HepG2 (cell line): Measurements from ENCODE around the gene BCL2L11. TPM values are rescaled to one million over a fixed set of nuclear protein-coding genes. Genes with fewer than 3 reads are reported as not detected.
A peak's percentile ranks its signal among the peaks of the same experiment; 100 is the strongest.

Experiments
- ERF ChIP-seq: IDR thresholded peaks from 2 replicates; pipeline ENCODE4 v1.6.1; 2018; ENCODE audit warnings: missing biosample characterization, missing genetic modification reagents
- FOSL2 ChIP-seq: sonication (generic); formaldehyde crosslinking; IDR thresholded peaks from 2 replicates; pipeline ENCODE4 v1.4.0; 2020; ENCODE audit warnings: missing genetic modification reagents
- HOXA3 ChIP-seq: sonication (generic); formaldehyde crosslinking; IDR thresholded peaks from 2 replicates; pipeline ENCODE4 v1.5.0; 2020; ENCODE audit warnings: missing genetic modification reagents
- MEF2D ChIP-seq: sonication (generic); formaldehyde crosslinking; IDR thresholded peaks from 2 replicates; pipeline ENCODE4 v1.5.1; 2020; ENCODE audit warnings: mild to moderate bottlenecking, missing genetic modification reagents
- NAIF1 ChIP-seq: sonication (generic); formaldehyde crosslinking; IDR thresholded peaks from 2 replicates; pipeline ENCODE4 v1.5.0; 2020; ENCODE audit warnings: mild to moderate bottlenecking, missing genetic modification reagents, borderline replicate concordance
- RXRB ChIP-seq: IDR thresholded peaks from 2 replicates; pipeline ENCODE4 v1.6.1; 2016; ENCODE audit warnings: borderline replicate concordance, missing genetic modification reagents, missing compliant biosample characterization
- TBP ChIP-seq: sonication (generic); formaldehyde crosslinking; IDR thresholded peaks from 2 replicates; pipeline ENCODE4 v1.5.0; 2020; ENCODE audit warnings: missing genetic modification reagents
- ZNF18 ChIP-seq: sonication (generic); formaldehyde crosslinking; IDR thresholded peaks from 2 replicates; pipeline ENCODE4 v1.8.0; 2022; ENCODE audit warnings: mild to moderate bottlenecking, missing genetic modification reagents; ENCODE audit not compliant: insufficient replicate concordance
- ZNF225 ChIP-seq: sonication (generic); formaldehyde crosslinking; IDR thresholded peaks from 2 replicates; pipeline ENCODE4 v1.4.0; 2020; ENCODE audit warnings: mild to moderate bottlenecking, missing genetic modification reagents
- ZNF234 ChIP-seq: sonication (generic); formaldehyde crosslinking; conservative IDR thresholded peaks from 2 replicates; pipeline ENCODE4 v1.5.1; 2020; ENCODE audit warnings: mild to moderate bottlenecking, missing genetic modification reagents
- ZNF34 ChIP-seq: sonication (generic); formaldehyde crosslinking; IDR thresholded peaks from 2 replicates; pipeline ENCODE4 v1.4.0; 2020; ENCODE audit warnings: mild to moderate bottlenecking, missing genetic modification reagents, borderline replicate concordance
- ZNF691 ChIP-seq: sonication (generic); formaldehyde crosslinking; IDR thresholded peaks from 2 replicates; pipeline ENCODE4 v1.4.0; 2020; ENCODE audit warnings: missing genetic modification reagents, low read depth, mild to moderate bottlenecking, borderline replicate concordance
- polyA plus RNA-seq, 8 experiments: library from polyadenylated mRNA; depleted of rRNA in 3 of 8; stranded (reverse) in 7 of 8; unstranded in 1 of 8; fragments of >200 nt; fragmentation: Illumina TruSeq in 4 of 8; extraction: Trizol in 4 of 8; gene quantifications; 2 replicates each; pipeline versions ENCODE4 v1.2.1 to v1.2.3, GENCODE V29; 2011 to 2016; ENCODE audit warnings: low read depth in 4 of 8, missing spikeins in 1 of 8, mixed read lengths in 1 of 8; ENCODE audit not compliant: insufficient read depth in 1 of 8
- total RNA-seq, 5 experiments: library from RNA; depleted of rRNA; stranded (reverse); fragments of >200 nt; fragmentation: Illumina TruSeq; extraction: Trizol; gene quantifications; 2 replicates each; pipeline ENCODE4 v1.2.3, GENCODE V29; 2016; ENCODE audit warnings: low read depth in 1 of 5
- TF ChIP-seq, protein P1 (sequence below): sonication (generic); formaldehyde crosslinking; IDR thresholded peaks from 2 replicates; pipeline ENCODE4 v1.4.0; 2020; ENCODE audit warnings: mild to moderate bottlenecking, missing genetic modification reagents, borderline replicate concordance
- TF ChIP-seq, protein P2 (sequence below): sonication (generic); formaldehyde crosslinking; IDR thresholded peaks from 2 replicates; pipeline ENCODE4 v1.4.0; 2020; ENCODE audit warnings: missing genetic modification reagents, borderline replicate concordance
- TF ChIP-seq, protein P3 (sequence below): sonication (generic); formaldehyde crosslinking; IDR thresholded peaks from 2 replicates; pipeline ENCODE4 v1.4.0; 2020; ENCODE audit warnings: missing genetic modification reagents

The BCL2L11 gene
- total and polyA plus RNA-seq, 2 of the 13 experiments (the other 11 are each of a cell fraction or from before 2014, with no cell fraction given): 6.1 to 9.7 TPM

DNA sequence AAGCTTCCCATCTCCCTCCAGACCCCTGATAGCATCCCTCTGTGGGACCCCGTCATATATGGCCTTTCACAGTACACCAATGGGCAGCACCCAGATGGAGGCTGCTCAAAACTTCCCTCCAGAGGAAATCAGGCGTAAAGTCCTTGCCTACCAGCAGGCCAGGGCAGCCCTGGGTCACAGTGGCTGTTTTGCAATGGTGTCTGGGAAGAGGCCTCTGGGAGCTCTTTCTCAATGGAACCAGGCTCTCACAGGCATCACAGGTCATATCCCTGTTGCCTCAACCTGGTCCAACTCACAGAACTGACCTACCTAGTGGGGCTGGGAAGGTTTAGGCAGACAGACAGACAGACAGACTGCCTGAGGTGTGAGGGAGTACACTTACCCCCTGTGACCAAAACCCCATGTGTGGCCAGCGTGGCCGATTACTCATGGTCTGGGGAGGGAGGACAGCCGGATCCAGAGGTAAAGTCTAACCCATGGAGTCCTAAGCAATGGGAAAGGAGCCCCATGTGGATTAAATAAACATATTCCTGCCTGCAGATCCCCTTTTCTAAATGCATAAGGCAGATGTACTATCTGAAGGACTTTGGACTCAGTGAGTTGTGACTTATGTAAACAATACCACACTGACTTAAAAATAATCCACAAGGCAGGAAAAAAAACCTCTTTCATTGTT lies 58.2 kb downstream of the BCL2L11 start (continued):
- TF ChIP-seq, protein P1, sequence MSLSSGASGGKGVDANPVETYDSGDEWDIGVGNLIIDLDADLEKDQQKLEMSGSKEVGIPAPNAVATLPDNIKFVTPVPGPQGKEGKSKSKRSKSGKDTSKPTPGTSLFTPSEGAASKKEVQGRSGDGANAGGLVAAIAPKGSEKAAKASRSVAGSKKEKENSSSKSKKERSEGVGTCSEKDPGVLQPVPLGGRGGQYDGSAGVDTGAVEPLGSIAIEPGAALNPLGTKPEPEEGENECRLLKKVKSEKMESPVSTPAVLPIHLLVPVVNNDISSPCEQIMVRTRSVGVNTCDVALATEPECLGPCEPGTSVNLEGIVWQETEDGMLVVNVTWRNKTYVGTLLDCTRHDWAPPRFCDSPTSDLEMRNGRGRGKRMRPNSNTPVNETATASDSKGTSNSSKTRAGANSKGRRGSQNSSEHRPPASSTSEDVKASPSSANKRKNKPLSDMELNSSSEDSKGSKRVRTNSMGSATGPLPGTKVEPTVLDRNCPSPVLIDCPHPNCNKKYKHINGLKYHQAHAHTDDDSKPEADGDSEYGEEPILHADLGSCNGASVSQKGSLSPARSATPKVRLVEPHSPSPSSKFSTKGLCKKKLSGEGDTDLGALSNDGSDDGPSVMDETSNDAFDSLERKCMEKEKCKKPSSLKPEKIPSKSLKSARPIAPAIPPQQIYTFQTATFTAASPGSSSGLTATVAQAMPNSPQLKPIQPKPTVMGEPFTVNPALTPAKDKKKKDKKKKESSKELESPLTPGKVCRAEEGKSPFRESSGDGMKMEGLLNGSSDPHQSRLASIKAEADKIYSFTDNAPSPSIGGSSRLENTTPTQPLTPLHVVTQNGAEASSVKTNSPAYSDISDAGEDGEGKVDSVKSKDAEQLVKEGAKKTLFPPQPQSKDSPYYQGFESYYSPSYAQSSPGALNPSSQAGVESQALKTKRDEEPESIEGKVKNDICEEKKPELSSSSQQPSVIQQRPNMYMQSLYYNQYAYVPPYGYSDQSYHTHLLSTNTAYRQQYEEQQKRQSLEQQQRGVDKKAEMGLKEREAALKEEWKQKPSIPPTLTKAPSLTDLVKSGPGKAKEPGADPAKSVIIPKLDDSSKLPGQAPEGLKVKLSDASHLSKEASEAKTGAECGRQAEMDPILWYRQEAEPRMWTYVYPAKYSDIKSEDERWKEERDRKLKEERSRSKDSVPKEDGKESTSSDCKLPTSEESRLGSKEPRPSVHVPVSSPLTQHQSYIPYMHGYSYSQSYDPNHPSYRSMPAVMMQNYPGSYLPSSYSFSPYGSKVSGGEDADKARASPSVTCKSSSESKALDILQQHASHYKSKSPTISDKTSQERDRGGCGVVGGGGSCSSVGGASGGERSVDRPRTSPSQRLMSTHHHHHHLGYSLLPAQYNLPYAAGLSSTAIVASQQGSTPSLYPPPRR (CRISPR knock-in tag): peak; percentile 56; the same call in 1 of the 2 replicates
- TF ChIP-seq ERF (CRISPR knock-in tag) (peak; percentile 32; the same call in 1 of the 2 replicates), RXRB (CRISPR knock-in tag) (peak; percentile 20; the same call in 1 of the 2 replicates), MEF2D (CRISPR knock-in tag) (peak; percentile 57; the same call in 1 of the 2 replicates), ZNF691 (CRISPR knock-in tag) (peak; percentile 54; the same call in 1 of the 2 replicates), ZNF34 (CRISPR knock-in tag) (0 out of 2 replicates have a peak, but pooled peaks have one; percentile 27), ZNF234 (no peak), ZNF18 (no peak), NAIF1 (no peak), FOSL2 (CRISPR knock-in tag) (peak; percentile 83), ZNF225 (CRISPR knock-in tag) (peak; percentile 52; the same call in 1 of the 2 replicates), TBP (CRISPR knock-in tag) (no peak), HOXA3 (CRISPR knock-in tag) (no peak)
- TF ChIP-seq, protein P2, sequence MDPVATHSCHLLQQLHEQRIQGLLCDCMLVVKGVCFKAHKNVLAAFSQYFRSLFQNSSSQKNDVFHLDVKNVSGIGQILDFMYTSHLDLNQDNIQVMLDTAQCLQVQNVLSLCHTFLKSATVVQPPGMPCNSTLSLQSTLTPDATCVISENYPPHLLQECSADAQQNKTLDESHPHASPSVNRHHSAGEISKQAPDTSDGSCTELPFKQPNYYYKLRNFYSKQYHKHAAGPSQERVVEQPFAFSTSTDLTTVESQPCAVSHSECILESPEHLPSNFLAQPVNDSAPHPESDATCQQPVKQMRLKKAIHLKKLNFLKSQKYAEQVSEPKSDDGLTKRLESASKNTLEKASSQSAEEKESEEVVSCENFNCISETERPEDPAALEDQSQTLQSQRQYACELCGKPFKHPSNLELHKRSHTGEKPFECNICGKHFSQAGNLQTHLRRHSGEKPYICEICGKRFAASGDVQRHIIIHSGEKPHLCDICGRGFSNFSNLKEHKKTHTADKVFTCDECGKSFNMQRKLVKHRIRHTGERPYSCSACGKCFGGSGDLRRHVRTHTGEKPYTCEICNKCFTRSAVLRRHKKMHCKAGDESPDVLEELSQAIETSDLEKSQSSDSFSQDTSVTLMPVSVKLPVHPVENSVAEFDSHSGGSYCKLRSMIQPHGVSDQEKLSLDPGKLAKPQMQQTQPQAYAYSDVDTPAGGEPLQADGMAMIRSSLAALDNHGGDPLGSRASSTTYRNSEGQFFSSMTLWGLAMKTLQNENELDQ (CRISPR knock-in tag): peak; percentile 11; the same call in 1 of the 2 replicates
- TF ChIP-seq, protein P3, sequence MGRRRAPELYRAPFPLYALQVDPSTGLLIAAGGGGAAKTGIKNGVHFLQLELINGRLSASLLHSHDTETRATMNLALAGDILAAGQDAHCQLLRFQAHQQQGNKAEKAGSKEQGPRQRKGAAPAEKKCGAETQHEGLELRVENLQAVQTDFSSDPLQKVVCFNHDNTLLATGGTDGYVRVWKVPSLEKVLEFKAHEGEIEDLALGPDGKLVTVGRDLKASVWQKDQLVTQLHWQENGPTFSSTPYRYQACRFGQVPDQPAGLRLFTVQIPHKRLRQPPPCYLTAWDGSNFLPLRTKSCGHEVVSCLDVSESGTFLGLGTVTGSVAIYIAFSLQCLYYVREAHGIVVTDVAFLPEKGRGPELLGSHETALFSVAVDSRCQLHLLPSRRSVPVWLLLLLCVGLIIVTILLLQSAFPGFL: no peak
